ENCODE data around the gene SLC22A31.

- TF ChIP-seq CTCF (IDR thresholded peaks at IDR 0.05) (no peak), EP300 (IDR thresholded peaks at IDR 0.05) (no peak), POLR2A (IDR thresholded peaks at IDR 0.05; ENCODE audit: low read depth) (no peak), POLR2AphosphoS5 (IDR thresholded peaks at IDR 0.05) (no peak)
Observed at GRCh38 chr16:89217138-89217387, 16.7 kb upstream of the SLC22A31 start.

Data from esophagus muscularis mucosa (tissue), 4 donors.